Progenitor cell of endocrine pancreas (in vitro differentiated cells): ENCODE results near the gene LPCAT4. TPM values are rescaled to one million over a fixed set of nuclear protein-coding genes. Genes with fewer than 3 reads are reported as not detected.

Experiments used
- DNase-seq: peaks from one replicate; pipeline ENCODE4 v3.0.0; 2021; ENCODE audit warnings: low spot score; ENCODE audit not compliant: unreplicated experiment
- H3K27ac Mint-ChIP-seq: 2 replicates; pipeline ENCODE4 v1.8.0; 2021; ENCODE audit warnings: mild to moderate bottlenecking, moderate library complexity, mixed read lengths
- H3K27me3 Mint-ChIP-seq: 2 replicates; pipeline ENCODE4 v1.8.0; 2021; ENCODE audit warnings: mixed read lengths
- H3K36me3 Mint-ChIP-seq: 2 replicates; pipeline ENCODE4 v1.8.0; 2022; ENCODE audit warnings: mixed read lengths; ENCODE audit not compliant: insufficient read depth
- H3K4me1 Mint-ChIP-seq: 2 replicates; pipeline ENCODE4 v1.8.0; 2021; ENCODE audit warnings: low read depth, mixed read lengths
- H3K4me3 Mint-ChIP-seq: 2 replicates; pipeline ENCODE4 v1.8.0; 2021; ENCODE audit warnings: low read depth, mild to moderate bottlenecking, moderate library complexity, mixed read lengths
- H3K9me3 Mint-ChIP-seq: 2 replicates; pipeline ENCODE4 v1.8.0; 2021; ENCODE audit warnings: low read depth, mixed read lengths
- CTCF ChIP-seq: fragments of 200-600 bp; sonication (generic); IDR thresholded peaks from one replicate; pipeline ENCODE4 v1.5.0; 2021; ENCODE audit warnings: antibody characterized with exemption, mild to moderate bottlenecking; ENCODE audit not compliant: unreplicated experiment
- total RNA-seq: library from RNA; stranded (reverse); gene quantifications from 2 replicates; pipeline ENCODE4 v1.2.1, GENCODE V29; 2021

The LPCAT4 gene
- total RNA-seq, 1 donor from 2014 or later, result 65.7 TPM

- no peak for TF ChIP-seq CTCF
- DNase-seq, result no peak
- no peaks in the 10 kb centered on the region for H3K9me3 Mint-ChIP-seq
- peaks cover 6% of the 10 kb centered on the region for H3K36me3 Mint-ChIP-seq
- H3K27ac Mint-ChIP-seq, result no peak overlapping the region
- no peak overlapping the region for H3K4me3 Mint-ChIP-seq
- H3K27me3 Mint-ChIP-seq, result no peaks in the 10 kb centered on the region
- H3K4me1 Mint-ChIP-seq, result peaks cover 10% of the 10 kb centered on the region
Measured at GRCh38 chr15:34335176-34336032, 31.6 kb downstream of the LPCAT4 start.

GRCh38 chr15:34334672-34335071, 32.3 kb downstream of the LPCAT4 start:
- Mint-ChIP-seq H3K36me3 (peaks cover 1% of the 10 kb centered on the region), H3K4me3 (no peak overlapping the region), H3K27ac (no peak overlapping the region), H3K27me3 (no peaks in the 10 kb centered on the region), H3K9me3 (no peaks in the 10 kb centered on the region), H3K4me1 (peaks cover 10% of the 10 kb centered on the region)
- no peak for TF ChIP-seq CTCF
- DNase-seq, result no peak

- DNase-seq, result no peak
- Mint-ChIP-seq H3K4me3 (no peak overlapping the region), H3K9me3 (no peaks in the 10 kb centered on the region), H3K4me1 (peaks cover 9% of the 10 kb centered on the region), H3K36me3 (peaks cover 1% of the 10 kb centered on the region), H3K27me3 (no peaks in the 10 kb centered on the region), H3K27ac (no peak overlapping the region)
- no peak for TF ChIP-seq CTCF
Measured at GRCh38 chr15:34332553-34333120, 34.4 kb downstream of the LPCAT4 start.

- no peak for TF ChIP-seq CTCF
- H3K4me3 Mint-ChIP-seq, result no peak overlapping the region
- H3K4me1 Mint-ChIP-seq, result peaks cover 6% of the 10 kb centered on the region
- DNase-seq, result no peak
- no peaks in the 10 kb centered on the region for H3K9me3 Mint-ChIP-seq
- no peaks in the 10 kb centered on the region for H3K27me3 Mint-ChIP-seq
- H3K36me3 Mint-ChIP-seq, result peaks cover 1% of the 10 kb centered on the region
- H3K27ac Mint-ChIP-seq, result no peak overlapping the region
Measured at GRCh38 chr15:34331809-34332208, 35.2 kb downstream of the LPCAT4 start.

- H3K27ac Mint-ChIP-seq, result no peak overlapping the region
- H3K4me1 Mint-ChIP-seq, result peaks cover 3% of the 10 kb centered on the region
- no peaks in the 10 kb centered on the region for H3K9me3 Mint-ChIP-seq
- H3K36me3 Mint-ChIP-seq, result peaks cover 1% of the 10 kb centered on the region
- H3K4me3 Mint-ChIP-seq, result no peak overlapping the region
- no peak for DNase-seq
- H3K27me3 Mint-ChIP-seq, result no peaks in the 10 kb centered on the region
- no peak for TF ChIP-seq CTCF
Measured at GRCh38 chr15:34330279-34330678, 36.7 kb downstream of the LPCAT4 start.
